ENCODE results near the gene FBXL16.

DNA sequence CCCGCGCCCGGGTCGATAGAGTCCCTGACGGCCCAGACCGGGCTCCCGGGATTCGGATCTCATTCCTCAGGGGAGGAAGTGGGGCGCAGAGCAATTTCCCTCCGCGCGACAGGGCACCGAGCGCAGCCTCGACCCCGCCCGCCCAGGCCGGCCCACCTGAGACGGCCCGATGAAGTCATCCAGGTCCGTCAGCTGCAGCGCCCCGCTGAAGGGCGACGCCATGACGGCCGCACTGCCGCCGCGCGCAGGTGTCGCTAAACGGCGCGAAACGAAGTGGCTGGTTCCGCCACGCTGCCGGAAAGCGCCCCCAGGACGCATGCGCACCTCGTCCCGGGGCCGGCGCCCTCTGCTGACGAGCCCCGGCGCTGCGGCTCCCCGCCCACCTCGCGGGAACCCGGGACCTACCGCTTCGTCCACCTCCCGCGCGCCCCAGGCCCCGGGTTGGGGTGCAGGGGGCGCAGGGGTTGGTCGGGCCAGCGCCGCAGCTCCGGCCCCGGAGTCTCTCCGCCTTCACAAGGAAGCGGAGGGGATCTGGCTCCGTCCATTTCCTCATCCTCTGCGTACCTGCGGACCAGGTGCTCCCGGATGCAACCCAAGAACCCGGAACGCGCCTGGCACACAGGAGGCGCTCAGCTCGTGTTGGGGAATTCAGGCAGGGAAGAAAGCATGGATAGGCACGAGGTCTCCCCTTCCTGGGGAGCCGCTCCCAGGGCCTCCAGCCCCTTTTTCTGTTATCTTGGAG lies 35.3 kb upstream of the FBXL16 start, which contains the start of gene CIAO3:
- TF ChIP-seq, protein P1, sequence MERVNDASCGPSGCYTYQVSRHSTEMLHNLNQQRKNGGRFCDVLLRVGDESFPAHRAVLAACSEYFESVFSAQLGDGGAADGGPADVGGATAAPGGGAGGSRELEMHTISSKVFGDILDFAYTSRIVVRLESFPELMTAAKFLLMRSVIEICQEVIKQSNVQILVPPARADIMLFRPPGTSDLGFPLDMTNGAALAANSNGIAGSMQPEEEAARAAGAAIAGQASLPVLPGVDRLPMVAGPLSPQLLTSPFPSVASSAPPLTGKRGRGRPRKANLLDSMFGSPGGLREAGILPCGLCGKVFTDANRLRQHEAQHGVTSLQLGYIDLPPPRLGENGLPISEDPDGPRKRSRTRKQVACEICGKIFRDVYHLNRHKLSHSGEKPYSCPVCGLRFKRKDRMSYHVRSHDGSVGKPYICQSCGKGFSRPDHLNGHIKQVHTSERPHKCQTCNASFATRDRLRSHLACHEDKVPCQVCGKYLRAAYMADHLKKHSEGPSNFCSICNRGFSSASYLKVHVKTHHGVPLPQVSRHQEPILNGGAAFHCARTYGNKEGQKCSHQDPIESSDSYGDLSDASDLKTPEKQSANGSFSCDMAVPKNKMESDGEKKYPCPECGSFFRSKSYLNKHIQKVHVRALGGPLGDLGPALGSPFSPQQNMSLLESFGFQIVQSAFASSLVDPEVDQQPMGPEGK (CRISPR knock-in tag; IDR thresholded peaks at IDR 0.05; ENCODE audit: borderline replicate concordance): no peak
- TF ChIP-seq, protein P2, sequence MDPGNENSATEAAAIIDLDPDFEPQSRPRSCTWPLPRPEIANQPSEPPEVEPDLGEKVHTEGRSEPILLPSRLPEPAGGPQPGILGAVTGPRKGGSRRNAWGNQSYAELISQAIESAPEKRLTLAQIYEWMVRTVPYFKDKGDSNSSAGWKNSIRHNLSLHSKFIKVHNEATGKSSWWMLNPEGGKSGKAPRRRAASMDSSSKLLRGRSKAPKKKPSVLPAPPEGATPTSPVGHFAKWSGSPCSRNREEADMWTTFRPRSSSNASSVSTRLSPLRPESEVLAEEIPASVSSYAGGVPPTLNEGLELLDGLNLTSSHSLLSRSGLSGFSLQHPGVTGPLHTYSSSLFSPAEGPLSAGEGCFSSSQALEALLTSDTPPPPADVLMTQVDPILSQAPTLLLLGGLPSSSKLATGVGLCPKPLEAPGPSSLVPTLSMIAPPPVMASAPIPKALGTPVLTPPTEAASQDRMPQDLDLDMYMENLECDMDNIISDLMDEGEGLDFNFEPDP (CRISPR knock-in tag; IDR thresholded peaks at IDR 0.05): no peak
- TF ChIP-seq BRCA1 (IDR thresholded peaks at IDR 0.05) (no peak), BRCA1 (CRISPR knock-in tag; IDR thresholded peaks at IDR 0.05) (no peak)

Data from K562 (cell line).